Activated CD8-positive, alpha-beta memory T cell treated with anti-CD3 and anti-CD28 coated beads, Interleukin-2, amount 50 U/mL, for 1 hour (primary cell): ENCODE results near the gene RNF186.
"Not testable (repeated sequence)": the region's sequence is repeated elsewhere in the genome, so short reads cannot be mapped to it uniquely, and the experiment has no call there.

Experiments used
- DNase-seq: peaks from one replicate; pipeline ENCODE4 v3.0.0-alpha.2; 2020; ENCODE audit errors: extremely low read depth

RNF186 gene

DNA sequence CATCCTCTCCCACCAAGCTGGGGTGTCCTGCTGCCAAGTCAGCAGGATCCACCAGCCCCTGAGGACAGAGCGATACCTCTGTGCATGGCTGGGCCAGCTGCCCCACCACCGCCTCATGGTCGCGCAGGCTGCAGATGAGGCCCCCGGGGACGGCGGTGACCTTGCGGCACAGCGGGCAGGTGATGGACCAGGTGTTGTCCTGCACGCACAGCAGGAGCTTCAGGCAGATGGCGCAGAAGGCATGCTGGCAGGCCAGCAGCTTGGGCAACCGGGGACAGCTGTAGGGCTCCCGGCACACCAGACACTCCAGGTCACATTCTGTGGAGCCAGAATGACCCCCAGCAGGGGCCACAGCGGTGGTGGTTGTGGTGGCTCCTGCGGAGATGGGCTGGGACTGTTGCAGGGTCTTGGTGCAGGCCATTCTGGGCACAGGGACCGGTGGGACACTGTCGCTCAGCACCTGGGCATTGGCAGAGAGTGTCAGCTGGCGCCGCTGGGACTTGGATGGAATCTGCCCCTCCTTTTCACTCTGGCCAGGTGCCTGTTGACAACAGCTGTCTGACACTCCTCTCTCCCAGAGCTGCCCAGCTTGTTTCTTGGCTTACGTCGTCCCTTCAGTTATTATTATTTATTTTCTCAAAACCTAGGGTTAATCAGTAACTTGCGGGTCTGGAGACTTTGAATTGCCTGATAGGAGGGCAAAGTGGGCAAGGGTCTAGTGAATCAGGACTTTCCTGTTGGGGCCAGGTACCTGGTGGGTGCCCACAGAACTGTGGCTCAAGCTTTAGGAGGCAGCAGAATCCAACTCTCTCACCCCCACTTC is at the start of gene RNF186:
Gene RNF186 (minus strand): TSS at position 603 of the 823 bp plus-strand sequence. CDS start 182 bp downstream, at position 421.
- no peak for DNase-seq

DNA sequence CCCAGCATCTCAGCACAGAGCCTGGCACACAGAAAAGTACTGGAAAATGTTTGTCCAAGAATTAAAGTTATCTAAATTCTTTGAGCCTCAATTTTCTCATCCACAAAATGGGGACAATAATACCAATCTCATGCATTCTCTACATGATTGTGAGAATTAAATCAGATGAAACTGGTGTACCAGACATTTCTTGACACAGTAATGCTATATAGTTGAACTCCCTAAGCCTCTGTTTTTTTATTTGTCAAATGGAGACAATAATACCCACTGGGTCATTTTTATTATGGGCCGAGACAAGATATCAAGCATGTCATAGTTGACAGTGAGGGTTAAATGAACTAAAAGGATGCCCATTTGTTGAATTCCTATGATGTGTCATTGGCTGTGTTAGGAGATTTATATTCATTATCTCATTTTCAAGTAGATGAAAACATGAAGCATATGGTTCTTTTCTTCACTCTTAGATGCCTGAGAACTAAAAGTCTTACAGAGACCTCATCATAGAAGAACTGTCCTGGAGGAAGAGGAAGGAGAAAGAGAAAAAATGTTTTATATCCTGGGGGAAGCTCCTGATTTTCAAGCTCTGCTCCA is 49.6 kb upstream of the RNF186 start:
- no peak for DNase-seq

DNA sequence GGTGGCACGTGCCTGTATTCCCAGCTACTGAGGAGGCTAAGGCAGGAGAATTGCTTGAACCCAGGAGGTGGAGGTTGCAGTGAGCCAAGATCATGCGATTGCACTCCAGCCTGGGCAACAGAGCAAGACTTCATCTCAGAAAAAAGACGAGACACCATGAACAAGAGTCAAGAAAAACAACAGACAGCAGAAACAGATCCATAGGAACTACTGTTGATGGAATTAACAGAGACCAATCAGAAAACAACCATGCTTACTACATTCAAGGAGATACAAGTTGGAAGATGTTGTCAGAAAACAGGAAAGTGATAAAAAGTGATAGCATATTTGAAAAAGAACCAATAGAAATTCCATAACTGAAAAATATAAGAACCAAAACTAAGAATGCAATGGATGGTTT is 47.9 kb upstream of the RNF186 start:
- no peak for DNase-seq

- DNase-seq, result no peak
Measured at GRCh38 chr1:19861842-19862530, 46.9 kb upstream of the RNF186 start.

DNA sequence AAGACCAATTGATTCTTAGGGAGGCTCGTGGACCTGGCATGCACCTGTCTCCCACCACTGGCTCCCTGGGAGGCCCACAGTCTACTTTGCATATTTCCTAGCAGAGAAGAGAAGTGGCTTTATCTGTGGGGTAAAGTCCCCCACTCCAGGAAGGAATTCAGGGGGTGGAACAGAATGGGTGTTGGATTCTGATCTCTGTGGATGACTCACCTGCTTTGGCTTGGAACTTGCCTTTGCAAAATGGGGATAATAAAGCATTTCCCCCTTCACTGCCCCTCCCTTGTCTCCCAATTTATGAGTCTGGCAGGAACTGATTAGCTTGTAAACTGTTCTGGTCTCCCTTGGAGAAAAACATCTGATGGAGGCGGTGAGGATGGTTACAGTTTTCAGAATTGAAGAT is 46.0 kb upstream of the RNF186 start:
- DNase-seq, result no peak

- no peak for DNase-seq
Measured at GRCh38 chr1:19860418-19860817, 45.3 kb upstream of the RNF186 start.

DNA sequence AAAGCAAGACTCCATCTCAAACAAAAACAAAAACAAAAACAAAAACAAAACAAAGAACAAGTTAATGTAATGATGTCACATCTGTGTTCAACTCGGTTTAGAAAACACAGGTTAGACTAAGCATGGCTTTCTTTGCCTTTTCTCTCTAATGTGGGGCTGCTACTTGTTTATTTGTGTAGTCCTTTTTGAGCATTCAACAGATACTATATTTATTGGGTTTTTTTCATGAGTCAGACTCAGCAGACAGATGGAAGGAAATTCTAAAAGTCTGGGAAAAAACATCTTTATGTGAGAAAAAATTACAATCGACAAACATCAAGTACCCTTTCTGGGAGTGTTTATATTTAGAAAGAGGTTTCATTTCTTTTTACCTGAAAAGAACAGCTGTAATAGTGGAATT is 44.8 kb upstream of the RNF186 start:
- DNase-seq, result no peak

DNA sequence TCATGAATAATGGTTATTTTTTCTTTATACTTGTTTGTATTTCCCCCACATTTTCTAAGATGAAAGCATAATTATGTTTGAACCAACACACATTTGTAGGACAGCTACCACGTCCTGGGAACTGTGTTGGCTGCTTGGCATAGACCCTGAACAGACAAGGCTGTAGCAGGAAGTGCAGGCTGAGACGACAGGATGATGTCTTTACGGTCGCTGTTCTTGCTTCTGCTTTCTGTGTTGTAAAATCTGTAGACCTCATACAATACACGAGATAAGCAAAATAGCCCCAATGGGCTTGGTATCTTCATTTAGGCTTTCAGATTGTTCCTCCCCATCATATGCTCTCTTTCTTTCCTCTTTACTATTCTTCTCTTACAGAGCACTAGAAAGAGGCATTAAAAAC is 43.8 kb upstream of the RNF186 start:
- no peak for DNase-seq

DNA sequence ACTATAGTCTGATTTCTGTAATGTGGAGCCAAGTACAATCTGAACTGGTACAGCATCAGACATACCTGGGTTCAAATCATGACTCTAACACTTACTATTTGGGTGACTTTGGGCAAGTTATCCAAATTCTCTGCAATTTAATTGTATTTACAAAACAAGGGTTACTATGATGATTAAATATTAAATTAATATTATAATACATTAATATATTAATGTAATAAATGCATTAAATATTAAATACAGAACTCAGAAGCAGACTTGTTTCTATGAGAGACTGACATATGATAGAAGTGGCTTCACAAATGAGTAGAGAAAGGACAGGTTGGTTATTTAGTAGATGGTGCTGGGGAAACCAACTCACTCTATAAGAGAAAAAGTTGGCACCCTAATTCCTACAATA is 39.8 kb upstream of the RNF186 start:
- DNase-seq, result no peak

DNA sequence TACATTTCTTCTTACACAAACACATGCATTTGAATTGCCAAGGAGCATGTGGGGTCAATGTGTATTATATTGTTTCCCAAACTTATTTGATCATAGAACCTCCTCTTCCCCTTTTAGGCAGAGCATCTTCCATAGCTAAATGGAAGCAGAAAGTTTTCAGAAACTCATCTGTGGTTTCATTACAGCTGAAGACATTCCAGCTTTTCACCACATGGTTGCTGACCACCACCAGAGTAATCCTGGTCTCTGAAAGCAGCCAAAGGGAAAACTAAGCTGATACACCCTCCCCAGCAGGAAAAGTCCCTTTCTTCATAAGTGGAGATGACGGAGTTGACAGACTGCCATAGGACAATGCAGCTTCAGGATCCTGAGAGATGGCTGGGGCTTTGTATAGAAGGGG is 37.0 kb upstream of the RNF186 start:
- DNase-seq, result no peak

- no peak for DNase-seq
Measured at GRCh38 chr1:19850214-19850613, 35.1 kb upstream of the RNF186 start.

DNA sequence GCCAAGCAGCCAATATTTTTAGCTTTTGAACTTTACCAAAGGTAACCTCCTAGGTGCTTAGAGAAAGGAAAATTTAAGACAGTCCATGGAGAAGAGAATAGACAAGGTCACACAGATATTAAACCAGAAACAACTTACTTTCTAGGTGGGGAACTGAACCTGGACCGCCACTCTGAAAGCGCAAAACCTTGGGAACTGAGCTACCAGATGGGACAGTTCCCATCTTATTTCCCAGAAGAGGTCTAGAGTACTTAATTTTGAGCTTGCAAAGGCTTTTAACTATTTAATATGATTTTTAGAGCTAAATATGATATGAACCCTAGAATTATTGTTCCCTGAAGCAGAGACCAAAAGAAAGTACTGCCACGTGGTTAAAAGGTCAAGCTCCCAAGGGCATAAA is 34.2 kb upstream of the RNF186 start:
- not testable (repeated sequence) for DNase-seq

DNA sequence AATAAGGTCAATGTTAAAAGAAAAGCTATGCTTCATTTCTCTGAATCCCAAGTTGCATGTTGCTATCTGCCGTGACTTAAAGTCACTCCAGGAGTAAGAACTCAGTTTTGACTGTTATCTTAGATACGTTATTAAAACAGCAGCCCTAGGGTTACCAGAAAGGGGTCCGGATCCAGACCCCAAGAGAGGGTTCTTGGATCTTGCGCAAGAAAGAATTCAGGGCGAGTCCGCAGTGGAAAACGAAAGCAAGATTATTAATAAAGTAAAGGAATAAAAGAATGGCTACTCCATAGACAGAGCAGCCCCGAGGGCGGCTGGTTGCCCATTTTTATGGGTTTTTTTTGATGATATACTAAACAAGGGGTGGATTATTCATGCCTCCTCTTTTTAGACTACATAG is 32.3 kb upstream of the RNF186 start:
- DNase-seq, result not testable (repeated sequence)

DNA sequence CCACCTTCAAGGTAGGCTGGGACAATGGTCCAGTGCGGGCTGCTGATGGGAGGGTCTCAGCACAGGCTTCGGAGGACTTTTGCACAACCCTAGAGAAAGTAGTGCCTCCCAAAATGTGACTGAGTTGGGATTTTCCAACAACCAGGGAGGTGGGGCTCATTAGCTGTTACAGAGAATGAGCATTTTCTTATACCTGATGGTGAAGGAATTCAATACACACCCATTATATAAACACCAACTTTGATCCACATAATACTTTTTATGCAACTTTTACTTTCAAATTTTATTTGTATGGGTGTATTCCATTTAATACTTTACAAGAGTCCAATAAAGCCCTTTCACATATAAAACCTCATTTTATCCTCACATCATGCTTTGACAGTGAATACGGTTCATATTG is 31.3 kb upstream of the RNF186 start:
- DNase-seq, result no peak

DNA sequence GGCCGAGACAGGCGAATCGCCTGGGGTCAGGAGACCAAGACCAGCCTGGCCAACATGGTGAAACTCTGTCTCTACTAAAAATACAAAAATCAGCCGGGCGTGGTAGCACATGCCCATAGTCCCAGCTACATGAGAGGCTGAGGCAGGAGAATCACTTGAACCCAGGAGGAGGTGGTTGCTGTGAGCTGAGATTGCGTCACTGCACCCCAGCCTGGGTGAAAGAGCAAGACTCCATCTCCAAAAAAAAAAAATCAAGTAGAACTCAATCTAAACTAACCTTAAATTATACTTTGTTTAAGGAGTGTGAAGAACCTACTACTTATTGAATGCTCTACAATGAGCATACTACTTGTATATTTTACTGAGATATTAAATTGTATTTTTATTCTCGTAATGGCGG is 30.5 kb upstream of the RNF186 start:
- no peak for DNase-seq

DNA sequence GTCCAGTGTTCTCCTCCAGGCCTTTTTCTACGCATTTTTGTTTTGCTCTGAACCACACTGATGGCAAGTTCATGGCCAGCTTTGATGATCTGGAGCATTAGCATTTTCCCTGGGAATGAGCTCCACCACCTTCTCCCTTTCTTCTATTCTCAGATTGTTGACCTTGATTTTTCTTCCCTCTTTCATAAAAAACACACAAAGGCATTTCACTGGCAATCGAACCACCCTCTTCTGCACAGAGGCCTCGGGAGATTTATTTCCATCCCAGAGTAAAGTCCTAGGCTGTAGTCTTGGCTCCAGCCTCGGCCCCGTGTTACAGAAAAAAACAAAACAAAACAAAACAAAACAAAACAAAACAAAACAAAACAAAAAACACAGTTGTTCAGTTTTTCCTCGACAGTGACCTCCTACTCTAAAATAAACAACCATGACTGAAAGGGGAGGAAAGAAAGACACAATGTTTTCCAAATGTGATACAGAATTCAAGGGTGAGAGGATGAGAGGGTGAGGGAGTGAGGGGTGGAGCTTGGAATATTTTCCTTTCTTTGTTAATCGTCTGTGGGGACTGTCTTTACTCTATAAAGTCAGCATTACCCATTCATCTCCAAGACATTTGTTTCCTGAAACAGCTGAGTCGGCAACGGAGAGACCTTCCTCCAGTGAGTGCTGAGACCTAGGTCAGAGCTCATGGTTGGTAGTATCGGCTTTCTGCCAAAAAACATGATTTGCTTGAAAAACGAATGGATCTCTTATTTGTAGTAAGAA is 29.8 kb upstream of the RNF186 start:
- DNase-seq, result no peak

- DNase-seq, result no peak
Measured at GRCh38 chr1:19840228-19840627, 25.1 kb upstream of the RNF186 start.

- DNase-seq, result no peak
Measured at GRCh38 chr1:19837866-19838265, 22.8 kb upstream of the RNF186 start.

DNA sequence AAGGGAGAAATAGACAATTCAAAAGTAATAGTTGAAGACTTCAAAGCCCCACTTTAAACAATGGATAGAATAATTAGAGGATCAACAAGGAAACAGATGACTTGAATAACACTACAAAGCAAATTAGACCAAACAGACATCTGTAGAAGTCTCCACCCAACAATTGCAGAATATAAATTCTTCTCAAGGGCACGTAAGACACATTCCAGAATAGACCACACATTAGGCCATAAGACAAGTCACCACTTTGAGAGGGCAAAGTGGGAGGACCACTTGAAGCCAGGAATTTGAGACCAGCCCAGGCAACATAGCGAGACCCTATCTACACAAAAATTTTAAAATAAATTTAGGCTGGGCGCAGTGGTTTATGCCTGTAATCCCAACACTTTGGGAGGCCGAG is 20.5 kb upstream of the RNF186 start:
- DNase-seq, result no peak

GRCh38 chr1:19831441-19831840 is 16.4 kb upstream of the RNF186 start:
- no peak for DNase-seq

DNA sequence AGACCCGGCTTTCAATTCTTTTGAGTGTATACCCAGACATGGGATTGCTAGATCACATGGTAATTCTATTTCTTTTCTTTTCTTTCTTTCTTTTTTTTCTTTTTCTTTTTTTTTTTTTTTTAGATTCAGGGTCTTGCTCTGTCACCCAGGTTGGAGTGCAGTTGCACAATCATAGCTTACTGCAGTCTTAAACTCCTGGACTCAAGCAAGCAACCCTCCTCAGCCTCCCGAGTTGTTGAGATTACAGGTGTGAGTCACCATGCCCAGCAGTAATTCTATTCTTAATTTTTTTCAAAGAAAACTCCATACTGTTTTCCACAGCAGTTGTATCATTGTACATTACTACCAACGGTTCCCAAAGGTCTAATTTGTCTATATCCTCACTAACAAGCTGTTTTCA is 13.5 kb upstream of the RNF186 start:
- DNase-seq, result no peak

DNA sequence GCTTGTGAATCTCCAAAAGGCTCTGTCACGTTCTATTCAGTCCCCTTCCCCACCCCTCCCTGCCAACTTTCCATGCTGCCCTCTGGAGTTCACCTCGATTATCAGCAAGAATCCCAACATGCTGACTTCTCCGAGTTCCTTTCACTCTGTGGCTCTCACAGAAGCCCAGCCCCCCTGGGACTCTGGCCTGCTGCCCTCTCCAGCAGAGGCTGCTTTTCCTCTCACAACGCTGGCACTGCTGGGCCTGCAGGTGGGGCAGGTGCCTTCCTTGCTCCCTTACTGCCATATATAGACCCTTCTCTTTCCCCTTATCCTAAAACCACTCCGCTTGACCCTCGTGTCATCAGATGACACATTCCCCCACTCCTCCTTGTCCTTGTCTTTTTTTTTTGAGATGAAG is 10.2 kb upstream of the RNF186 start:
- no peak for DNase-seq
